Heart left ventricle (tissue), 16 donors: ENCODE data around the gene LILRA6. TPM values are rescaled to one million over a fixed set of nuclear protein-coding genes. Genes with fewer than 3 reads are reported as not detected.

Experiments used
- ATAC-seq, 4 donors: fragments of 200-7000 bp; cut with Tn5 transposase; one replicate each; pipeline ENCODE4 v1.9.1; 2020 to 2022; ENCODE audit warnings: moderate library complexity in 4 of 4, mild to moderate bottlenecking in 3 of 4, moderate number of reproducible peaks in 1 of 4
- DNase-seq, 5 donors: peaks; one replicate each; pipeline ENCODE4 v3.0.0-alpha.2; 2020
- H3K27ac ChIP-seq, 12 donors: fragments of 200-600 bp; sonication (generic) in 4 of 12; one replicate each; pipeline versions ENCODE4 v1.5.0 to v1.8.0; 2016 to 2022; ENCODE audit warnings: mild to moderate bottlenecking in 2 of 12
- H3K27me3 ChIP-seq, 9 donors: fragments of 200-600 bp; sonication (generic) in 2 of 9; one replicate each; pipeline versions ENCODE4 v1.5.1 to v1.8.0; 2016 to 2022; ENCODE audit warnings: mild to moderate bottlenecking in 3 of 9
- H3K36me3 ChIP-seq, 9 donors: fragments of 200-600 bp; sonication (generic) in 2 of 9; one replicate each; pipeline versions ENCODE4 v1.5.0 to v1.8.0; 2018 to 2022; ENCODE audit warnings: mild to moderate bottlenecking in 2 of 9
- H3K4me1 ChIP-seq, 12 donors: fragments of 200-600 bp; sonication (generic) in 4 of 12; one replicate each; pipeline versions ENCODE4 v1.5.0 to v1.8.0; 2016 to 2022; ENCODE audit warnings: mild to moderate bottlenecking in 3 of 12
- H3K4me3 ChIP-seq, 12 donors: fragments of 200-600 bp; sonication (generic) in 4 of 12; one replicate each; pipeline versions ENCODE4 v1.5.0 to v1.8.0; 2017 to 2022; ENCODE audit warnings: mild to moderate bottlenecking in 9 of 12, moderate library complexity in 4 of 12
- H3K9me3 ChIP-seq, 12 donors: fragments of 200-600 bp; sonication (generic) in 4 of 12; one replicate each; pipeline versions ENCODE4 v1.5.0 to v1.8.0; 2016 to 2022; ENCODE audit warnings: mild to moderate bottlenecking in 1 of 12
- CTCF ChIP-seq, 12 donors: fragments of 200-600 bp; sonication (generic) in 4 of 12; IDR thresholded peaks; one replicate each; pipeline versions ENCODE4 v1.5.0 to v1.8.0; 2018 to 2022; ENCODE audit warnings: antibody characterized with exemption in 12 of 12, mild to moderate bottlenecking in 5 of 12
- POLR2A ChIP-seq, 2 donors: fragments of 450-650 bp; IDR thresholded peaks; one replicate each; pipeline ENCODE4 v1.6.1; 2017; ENCODE audit warnings: antibody characterized with exemption in 2 of 2, mild to moderate bottlenecking in 2 of 2, moderate library complexity in 2 of 2
- WGBS, 4 donors: extraction: QIAGEN DNeasy Blood & Tissue Kit in 2 of 4; methylation state at CpG; one replicate each; pipeline versions ENCODE4 v1.1.5 to v1.1.7; 2013 to 2018; 5-methylcytosine and 5-hydroxymethylcytosine counted together
- intact Hi-C, 10 donors: fragments of 100-400 bp; cut with DNase I; formaldehyde crosslinking; loops; one replicate each; pipeline versions ENCODE4 v1.11.1 to v1.14.2; 2022
- polyA plus RNA-seq, 2 donors: library from polyadenylated mRNA; stranded (reverse); fragments of 200-250 nt; gene quantifications; one replicate each; pipeline ENCODE4 v1.2.3, GENCODE V29; 2013
- total RNA-seq, 9 donors: library from RNA; depleted of rRNA in 2 of 9; stranded (reverse); fragments of >200 nt in 2 of 9; fragmentation: NEBNext Ultra II Directional in 3 of 9; extraction: Animal tissue kit (Norgen Biotek cat#: 25700) in 3 of 9; gene quantifications; one replicate each; pipeline versions ENCODE4 v1.1.0 to v1.2.4, GENCODE V29; 2016 to 2023
- donor health status: ischemic (EF 13 %, LVEDD 7.1; RV severe dilation, severe dysfunction).
- donor health status: healthy with polysubstance abuse.
- donor health status: DM: no; HTN: yes; CAD: no.
- donor health status: DM: no; HTN: no; CAD: no.
- donor health status: ischemic (EF 25% LVEDD 6.9; RV normal size, moderate dysfunction).
- donor health status: ischemic (EF 25% LVEDD 5.7; RV mildly dilated, moderate dysfunction).
- donor health status: healthy.
- donor health status: DM: yes; HTN: yes; CAD: no.
- donor health status: ischemic (EF 35%, LVEDD 5.7; RV mildly dilated, moderate dysfunction).
- donor health status: nonischemic (EF 11% LVEDD 7.7; RV severe dilation, severe dysfunction).
- donor health status: DM: yes; HTN: yes; CAD: no.
- donor health status: PGD.
- donor health status: ischemic (EF 29% LVEDD 5.4; RV normal size, mild dysfunction).
- donor health status: nonischemic (EF 23%, LVEDD 6.1; RV moderate dilation, normal function).

LILRA6 gene
- total and polyA plus RNA-seq, 11 donors, result 0.44 to 20.9 (median 1.3) TPM

- Histone ChIP-seq H3K27me3 (peaks cover 0 to 48% (median 13%) of the 10 kb centered on the region in 9 donors), H3K9me3 (no peaks in the 10 kb centered on the region), H3K27ac (no peak overlapping the region), H3K4me3 (no peak overlapping the region), H3K4me1 (peaks cover 0 to 8% (median 0%) of the 10 kb centered on the region in 12 donors), H3K36me3 (peaks cover 0 to 9% (median 0%) of the 10 kb centered on the region in 9 donors)
- no peak for TF ChIP-seq POLR2A (IDR thresholded peaks at IDR 0.05)
- TF ChIP-seq CTCF (IDR thresholded peaks at IDR 0.05), result no peak
- DNase-seq, result no peak
- ATAC-seq, result no peak
- WGBS, 4 donors, result 59 to 73% (median 65%) methylated on average over 14 to 23 of the region's 23 CpGs
- intact Hi-C loops, result no loop called here
These were observed 11.0 kb upstream of the LILRA6 start for GRCh38 chr19:54253331-54254194.

- H3K27me3 ChIP-seq, result peaks cover 0 to 48% (median 13%) of the 10 kb centered on the region in 9 donors
- TF ChIP-seq POLR2A (IDR thresholded peaks at IDR 0.05) (no peak), CTCF (IDR thresholded peaks at IDR 0.05) (no peak)
- WGBS, 4 donors, result 76 to 84% (median 78%) methylated on average over 9 to 11 of the region's 11 CpGs
- ATAC-seq, result no peak
- peaks cover 0 to 9% (median 0%) of the 10 kb centered on the region in 9 donors for H3K36me3 ChIP-seq
- intact Hi-C loops, result no loop called here
- H3K27ac ChIP-seq, result no peak overlapping the region
- peaks cover 0 to 15% (median 0%) of the 10 kb centered on the region in 12 donors for H3K4me1 ChIP-seq
- no peaks in the 10 kb centered on the region for H3K9me3 ChIP-seq
- DNase-seq, result no peak
- no peak overlapping the region for H3K4me3 ChIP-seq
These were observed 10.3 kb upstream of the LILRA6 start for GRCh38 chr19:54252845-54253244.

GRCh38 chr19:54252243-54252642, 9.7 kb upstream of the LILRA6 start:
- H3K4me1 ChIP-seq, result peaks cover 0 to 17% (median 0%) of the 10 kb centered on the region in 12 donors
- peaks cover 0 to 51% (median 13%) of the 10 kb centered on the region in 9 donors for H3K27me3 ChIP-seq
- DNase-seq, result no peak
- no peak for ATAC-seq
- no peaks in the 10 kb centered on the region for H3K9me3 ChIP-seq
- no peak overlapping the region for H3K4me3 ChIP-seq
- WGBS, 4 donors, result 68 to 75% (median 72%) methylated on average over 7 to 9 of the region's 9 CpGs
- no peak overlapping the region for H3K27ac ChIP-seq
- peaks cover 0 to 9% (median 0%) of the 10 kb centered on the region in 9 donors for H3K36me3 ChIP-seq
- intact Hi-C loops, result no loop called here
- TF ChIP-seq POLR2A (IDR thresholded peaks at IDR 0.05), result no peak
- TF ChIP-seq CTCF (IDR thresholded peaks at IDR 0.05), result no peak

- Histone ChIP-seq H3K27ac (peak overlapping the region in 3 of 12 donors; percentile 29 to 87 (median 46)), H3K27me3 (peaks cover 0 to 20% (median under 1%) of the 10 kb centered on the region in 9 donors), H3K4me3 (no peak overlapping the region), H3K9me3 (no peaks in the 10 kb centered on the region), H3K36me3 (peaks cover 0 to 2% (median 0%) of the 10 kb centered on the region in 9 donors), H3K4me1 (peaks cover 0 to 26% (median 0%) of the 10 kb centered on the region in 12 donors)
- peak in 4 of 5 donors; percentile 44 to 63 (median 44) for DNase-seq
- peak; percentile 55 to 92 (median 85) for ATAC-seq
- 57 to 64% (median 59%) methylated on average over 8 of the region's 8 CpGs for WGBS, 4 donors
- TF ChIP-seq CTCF (IDR thresholded peaks at IDR 0.05), result no peak
- TF ChIP-seq POLR2A (IDR thresholded peaks at IDR 0.05), result no peak
- intact Hi-C loops, result no loop called here
These were observed 5.5 kb upstream of the LILRA6 start for GRCh38 chr19:54248016-54248601.
